Upper lobe of left lung (tissue), 4 donors: ENCODE measurements around the gene CBFA2T3.

Source experiments
- EP300 ChIP-seq, 4 donors: sonication (generic); formaldehyde crosslinking; IDR thresholded peaks; one replicate each; pipeline ENCODE4 v1.5.1; 2017; ENCODE audit warnings: antibody characterized with exemption in 4 of 4, control low read depth in 2 of 4
- POLR2A ChIP-seq, 4 donors: fragments of 450-650 bp; IDR thresholded peaks; one replicate each; pipeline ENCODE4 v1.5.1; 2016 to 2017; ENCODE audit warnings: antibody characterized with exemption in 4 of 4, mild to moderate bottlenecking in 2 of 4
- TF ChIP-seq, protein P1 (sequence below), 6 experiments: fragments of 450-650 bp in 4 of 6; fragments of 200-600 bp in 2 of 6; sonication (generic) in 2 of 6; IDR thresholded peaks; one replicate each; pipeline ENCODE4 v1.5.1; 2016 to 2019; ENCODE audit warnings: antibody characterized with exemption in 6 of 6

DNA sequence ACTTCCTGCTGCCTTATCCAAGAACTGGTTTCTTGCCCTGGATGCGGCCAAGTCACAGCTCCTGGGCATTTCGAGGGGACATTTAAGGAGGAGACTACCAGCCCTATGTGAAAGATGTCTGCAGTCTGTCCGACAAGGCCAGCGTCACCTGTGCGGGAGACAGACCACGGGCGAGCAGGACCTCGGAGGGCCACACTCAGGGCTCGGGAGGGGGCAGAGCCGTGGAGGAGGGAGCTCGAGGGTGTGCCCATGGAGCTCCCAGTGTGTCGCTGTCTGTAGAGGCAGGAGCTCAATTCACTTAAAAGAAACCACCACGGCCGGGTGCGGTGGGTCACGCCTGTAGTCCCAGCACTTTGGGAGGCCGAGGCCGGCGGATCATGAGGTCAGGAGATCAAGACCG lies 33.3 kb downstream of the CBFA2T3 start:
- TF ChIP-seq, protein P1, sequence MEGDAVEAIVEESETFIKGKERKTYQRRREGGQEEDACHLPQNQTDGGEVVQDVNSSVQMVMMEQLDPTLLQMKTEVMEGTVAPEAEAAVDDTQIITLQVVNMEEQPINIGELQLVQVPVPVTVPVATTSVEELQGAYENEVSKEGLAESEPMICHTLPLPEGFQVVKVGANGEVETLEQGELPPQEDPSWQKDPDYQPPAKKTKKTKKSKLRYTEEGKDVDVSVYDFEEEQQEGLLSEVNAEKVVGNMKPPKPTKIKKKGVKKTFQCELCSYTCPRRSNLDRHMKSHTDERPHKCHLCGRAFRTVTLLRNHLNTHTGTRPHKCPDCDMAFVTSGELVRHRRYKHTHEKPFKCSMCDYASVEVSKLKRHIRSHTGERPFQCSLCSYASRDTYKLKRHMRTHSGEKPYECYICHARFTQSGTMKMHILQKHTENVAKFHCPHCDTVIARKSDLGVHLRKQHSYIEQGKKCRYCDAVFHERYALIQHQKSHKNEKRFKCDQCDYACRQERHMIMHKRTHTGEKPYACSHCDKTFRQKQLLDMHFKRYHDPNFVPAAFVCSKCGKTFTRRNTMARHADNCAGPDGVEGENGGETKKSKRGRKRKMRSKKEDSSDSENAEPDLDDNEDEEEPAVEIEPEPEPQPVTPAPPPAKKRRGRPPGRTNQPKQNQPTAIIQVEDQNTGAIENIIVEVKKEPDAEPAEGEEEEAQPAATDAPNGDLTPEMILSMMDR (IDR thresholded peaks at IDR 0.05) = no peak
- TF ChIP-seq POLR2A (IDR thresholded peaks at IDR 0.05) (no peak), EP300 (IDR thresholded peaks at IDR 0.05) (no peak)
